T-helper 2 cell (primary cell): Measurements from ENCODE around the gene SELENOS.
"Not testable (repeated sequence)": the region's sequence is repeated elsewhere in the genome, so short reads cannot be mapped to it uniquely, and the experiment has no call there.

Experiments used
- DNase-seq, 5 experiments: peaks; one replicate each; pipeline versions ENCODE4 v3.0.0 to v3.0.0-alpha.2; 2012 to 2022

The SELENOS gene

GRCh38 chr15:101309436-101310160 is 32.3 kb upstream of the SELENOS start:
- DNase-seq, result no peak

- no peak for DNase-seq
Observed at GRCh38 chr15:101308604-101309435, 31.5 kb upstream of the SELENOS start.

- no peak for DNase-seq
Observed at GRCh38 chr15:101307897-101308603, 30.8 kb upstream of the SELENOS start.

- no peak for DNase-seq
Observed at GRCh38 chr15:101307048-101307896, 30.0 kb upstream of the SELENOS start.

GRCh38 chr15:101306341-101307047 is 29.2 kb upstream of the SELENOS start:
- DNase-seq, result no peak

- DNase-seq, result no peak
Observed at GRCh38 chr15:101305820-101306255, 28.6 kb upstream of the SELENOS start.

GRCh38 chr15:101303408-101303807 is 26.1 kb upstream of the SELENOS start:
- DNase-seq, result no peak

GRCh38 chr15:101296418-101297405 is 19.4 kb upstream of the SELENOS start:
- DNase-seq, result no peak

- DNase-seq, result no peak
Observed at GRCh38 chr15:101295607-101296161, 18.4 kb upstream of the SELENOS start.

GRCh38 chr15:101294731-101295606 is 17.7 kb upstream of the SELENOS start, which contains the start of gene SNRPA1:
Gene SNRPA1, minus strand, starts transcription at chr15:101295248. Its CDS starts 70 bp downstream, at chr15:101295178.
- DNase-seq, result peak; percentile 93 to 97 (median 97)

GRCh38 chr15:101293122-101293521 is 15.8 kb upstream of the SELENOS start:
- peak in 1 of 5 experiments; percentile 32 for DNase-seq

GRCh38 chr15:101288905-101289513 is 11.7 kb upstream of the SELENOS start:
- peak in 2 of 5 experiments; percentile 38 to 68 for DNase-seq

GRCh38 chr15:101287342-101287741 is 10.1 kb upstream of the SELENOS start:
- DNase-seq, result not testable (repeated sequence)

- DNase-seq, result no peak
Observed at GRCh38 chr15:101286471-101287114, 9.3 kb upstream of the SELENOS start.

GRCh38 chr15:101283931-101284330 is 6.6 kb upstream of the SELENOS start:
- no peak for DNase-seq

GRCh38 chr15:101280007-101280406 is 2.7 kb upstream of the SELENOS start:
- no peak for DNase-seq

GRCh38 chr15:101277943-101278564 is 769 bp upstream of the SELENOS start:
- DNase-seq, result no peak
